GM19463 (cell line): ENCODE results near the gene GAST.
"Not testable (repeated sequence)": the region's sequence is repeated elsewhere in the genome, so short reads cannot be mapped to it uniquely, and the experiment has no call there.

ENCODE experiments used
- ATAC-seq: cut with Tn5 transposase; IDR thresholded peaks from one replicate; pipeline ENCODE4 v1.9.1; 2021; ENCODE audit warnings: mild to moderate bottlenecking, moderate library complexity; ENCODE audit not compliant: unreplicated experiment

Gene GAST, protein sequence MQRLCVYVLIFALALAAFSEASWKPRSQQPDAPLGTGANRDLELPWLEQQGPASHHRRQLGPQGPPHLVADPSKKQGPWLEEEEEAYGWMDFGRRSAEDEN

GRCh38 chr17:41711669-41712400 is at the start of gene GAST:
GAST (plus strand) TSS chr17:41712331; CDS start chr17:41715437, 3,106 bp downstream.
- ATAC-seq: no peak

DNA sequence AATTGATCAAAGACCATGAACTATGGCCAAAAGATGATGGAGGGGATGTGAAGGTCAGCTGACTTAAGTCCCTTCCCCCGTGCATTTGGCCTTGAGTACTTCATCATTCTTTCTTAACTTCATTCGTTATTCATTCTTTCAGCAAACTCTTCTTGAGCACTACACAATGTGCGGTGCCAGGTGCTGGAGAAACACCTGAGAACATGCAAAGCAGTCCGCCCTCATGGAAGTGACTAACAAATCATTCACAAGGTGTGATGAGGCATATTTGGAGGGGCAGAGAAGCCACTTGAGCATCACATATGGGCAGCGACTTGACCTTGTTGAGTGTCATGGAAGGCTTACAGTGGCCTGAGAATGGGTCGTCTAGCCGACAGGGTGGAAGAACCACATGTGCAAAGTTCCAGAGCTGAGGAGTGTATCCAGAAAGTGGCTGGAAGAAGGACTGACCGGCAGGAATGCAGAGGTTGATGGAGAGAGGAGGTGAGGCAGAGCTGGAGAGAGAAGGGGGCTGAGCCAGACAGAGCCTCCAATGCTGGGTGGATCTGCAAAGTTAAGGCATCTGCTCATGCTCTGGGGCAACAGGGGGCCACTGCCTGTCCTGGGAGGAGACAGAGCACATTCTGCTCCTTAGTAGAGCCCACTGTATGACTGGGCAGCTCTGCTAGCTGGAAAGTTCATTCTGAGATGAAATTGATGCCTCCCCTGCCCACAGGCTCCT is 48.5 kb upstream of the GAST start:
- ATAC-seq: no peak

- no peak for ATAC-seq
Observed at GRCh38 chr17:41664172-41664457, 48.0 kb upstream of the GAST start.

DNA sequence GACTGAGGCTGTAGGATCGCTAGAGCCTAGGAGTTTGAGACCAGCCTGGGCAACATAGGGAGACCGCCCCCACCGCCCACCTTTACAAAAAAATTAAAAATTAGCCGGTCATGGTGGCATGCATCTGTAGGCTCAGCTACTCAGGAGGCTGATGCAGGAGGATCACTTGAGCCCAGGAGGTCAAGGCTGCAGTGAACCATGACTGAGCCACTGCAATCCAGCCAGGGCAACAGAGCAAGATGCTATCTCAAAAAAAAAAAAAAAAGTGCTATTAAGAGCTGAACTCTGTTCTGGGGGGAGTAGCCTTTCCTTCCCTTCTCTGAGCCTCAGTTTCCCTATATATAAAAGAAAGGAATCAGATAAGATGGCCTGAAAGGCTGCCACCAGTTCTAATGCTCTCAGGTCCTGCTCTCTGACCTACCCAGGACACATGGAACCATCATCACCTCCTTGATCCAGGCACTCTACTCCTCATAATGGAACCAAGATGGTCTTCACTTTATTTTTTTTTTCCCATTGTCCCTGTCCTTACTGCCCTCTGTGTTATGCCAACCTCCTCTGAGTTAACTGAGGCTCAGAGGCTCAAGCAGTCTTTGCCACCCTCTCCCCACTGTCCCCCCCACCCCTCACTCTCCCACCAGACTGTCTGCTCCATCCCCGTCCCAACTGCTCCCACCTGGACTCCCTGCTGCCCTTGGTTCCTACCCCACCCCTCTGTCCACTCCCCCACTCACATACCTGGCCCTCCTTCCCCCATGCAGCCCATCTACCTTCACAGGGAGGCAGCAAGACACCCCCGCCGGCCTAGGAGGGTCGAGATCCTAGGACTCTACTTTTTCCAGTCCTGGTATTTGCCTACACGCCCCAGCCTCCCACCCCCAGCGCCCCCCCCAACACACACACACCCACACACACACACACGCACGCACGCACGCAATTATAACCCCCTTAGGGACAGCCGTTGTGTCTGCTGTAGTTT is 47.3 kb upstream of the GAST start:
- no peak for ATAC-seq

DNA sequence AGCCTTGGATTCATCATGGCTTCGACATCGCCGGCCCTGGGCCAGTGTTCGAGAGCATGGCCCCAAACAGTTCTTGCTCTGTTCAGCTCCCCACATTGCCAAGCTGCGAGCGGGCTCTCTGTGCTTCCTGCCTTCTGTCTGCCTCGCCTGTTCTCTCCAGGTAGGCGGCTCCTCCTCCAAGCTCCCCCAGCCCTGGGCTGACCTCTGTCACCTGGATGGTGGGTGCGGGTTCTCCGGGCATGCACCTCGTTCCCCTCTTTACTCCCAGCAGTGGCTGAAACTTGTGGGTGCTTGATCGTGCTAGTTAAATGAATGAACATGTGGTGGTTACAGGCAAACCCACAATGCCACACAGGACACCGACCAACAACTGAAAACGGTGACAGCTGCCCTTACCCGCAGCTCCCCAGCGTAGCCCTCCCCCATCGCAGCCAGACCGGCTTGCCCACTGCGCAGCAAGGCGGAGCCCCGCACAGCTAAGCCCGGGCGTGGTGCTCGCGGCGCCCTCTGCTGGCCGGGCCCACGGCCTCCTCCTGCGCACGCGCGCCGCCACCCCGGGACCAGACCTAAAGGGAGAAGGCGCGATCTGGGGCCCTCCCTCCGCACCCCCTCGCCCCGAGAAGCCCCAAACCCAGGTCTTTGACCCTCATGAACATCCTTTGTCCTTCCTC is 46.4 kb upstream of the GAST start:
- peak; percentile 69 for ATAC-seq

- ATAC-seq: peak; percentile 38
Observed at GRCh38 chr17:41666237-41666641, 45.9 kb upstream of the GAST start.

GRCh38 chr17:41666708-41667279 is 45.3 kb upstream of the GAST start:
- ATAC-seq: peak; percentile 35

- no peak for ATAC-seq
Observed at GRCh38 chr17:41667280-41668041, 44.7 kb upstream of the GAST start.

DNA sequence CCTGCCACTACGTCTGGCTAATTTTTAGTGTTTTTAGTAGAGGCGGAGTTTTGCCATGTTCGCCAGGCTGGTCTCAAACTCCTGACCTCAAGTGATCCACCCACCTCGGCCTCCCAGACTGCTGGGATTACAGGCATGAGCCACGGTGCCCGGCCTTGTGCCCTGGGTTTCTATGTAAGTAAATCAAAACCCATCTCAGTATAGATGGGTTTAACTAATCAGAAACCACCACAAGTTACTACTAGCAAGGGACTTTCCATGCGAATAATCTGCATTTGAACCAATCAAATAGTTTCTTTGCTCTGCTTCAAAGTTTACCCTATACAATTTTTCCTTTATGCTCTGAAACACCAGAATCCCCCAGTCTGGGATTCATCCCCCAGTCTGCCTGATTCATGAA is 40.0 kb upstream of the GAST start:
- ATAC-seq: no peak

DNA sequence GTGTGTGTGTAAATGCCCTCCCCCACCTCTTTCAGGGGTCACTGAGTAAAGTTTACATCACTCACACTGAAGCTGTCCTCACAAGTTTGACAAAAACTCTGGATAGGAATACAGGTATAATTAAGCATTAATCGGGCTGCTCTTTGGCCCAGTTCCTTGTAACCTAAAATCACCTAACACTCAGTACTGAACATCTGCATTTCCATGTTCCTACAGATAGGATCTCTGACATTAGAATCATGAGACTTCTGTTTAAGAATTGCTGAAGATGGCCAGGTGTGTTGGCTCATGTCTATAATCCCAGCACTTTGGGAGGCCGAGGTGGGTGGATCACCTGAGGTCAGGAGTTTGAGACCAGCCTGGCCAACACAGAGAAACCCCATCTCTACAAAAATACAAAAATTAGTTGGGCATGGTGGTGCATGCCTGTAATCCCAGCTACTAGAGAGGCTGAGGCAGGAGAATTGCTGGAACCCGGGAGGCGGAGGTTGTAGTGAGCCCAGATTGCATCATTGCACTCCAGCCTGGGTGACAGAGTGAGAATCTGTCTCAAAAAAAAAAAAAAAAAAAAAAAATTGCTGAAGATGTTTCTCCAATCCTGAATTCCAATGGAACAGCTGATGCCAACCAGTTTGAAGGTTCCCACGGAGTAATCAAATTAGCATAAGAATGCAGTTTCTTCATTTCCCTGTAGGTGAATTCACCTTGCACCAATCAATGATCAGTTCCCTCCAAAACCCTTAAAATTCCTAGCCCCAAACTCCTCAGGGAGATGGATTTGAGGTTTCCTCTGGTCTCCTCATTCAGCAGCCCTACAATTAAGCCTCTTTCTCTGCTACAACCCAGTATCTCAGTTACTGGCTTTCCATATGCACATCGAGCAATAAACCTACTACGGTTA is 36.7 kb upstream of the GAST start:
- not testable (repeated sequence) for ATAC-seq

DNA sequence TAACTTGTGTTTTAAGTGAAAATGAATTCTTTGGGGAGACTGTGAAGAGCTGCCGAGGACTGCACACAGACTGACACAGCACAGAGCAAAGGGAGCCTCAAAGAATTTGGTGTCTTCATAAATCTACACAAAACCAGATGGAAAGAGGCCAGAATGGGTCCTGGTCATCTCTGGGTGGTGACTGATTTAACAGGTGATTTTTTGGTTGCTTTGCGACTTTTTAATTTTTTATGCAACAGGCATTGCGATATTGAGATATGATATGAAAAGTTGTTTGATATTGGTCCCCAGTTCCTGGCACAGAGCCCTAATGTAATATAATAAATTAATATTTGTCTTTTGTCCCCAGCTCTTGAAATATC is 36.1 kb upstream of the GAST start:
- no peak for ATAC-seq

DNA sequence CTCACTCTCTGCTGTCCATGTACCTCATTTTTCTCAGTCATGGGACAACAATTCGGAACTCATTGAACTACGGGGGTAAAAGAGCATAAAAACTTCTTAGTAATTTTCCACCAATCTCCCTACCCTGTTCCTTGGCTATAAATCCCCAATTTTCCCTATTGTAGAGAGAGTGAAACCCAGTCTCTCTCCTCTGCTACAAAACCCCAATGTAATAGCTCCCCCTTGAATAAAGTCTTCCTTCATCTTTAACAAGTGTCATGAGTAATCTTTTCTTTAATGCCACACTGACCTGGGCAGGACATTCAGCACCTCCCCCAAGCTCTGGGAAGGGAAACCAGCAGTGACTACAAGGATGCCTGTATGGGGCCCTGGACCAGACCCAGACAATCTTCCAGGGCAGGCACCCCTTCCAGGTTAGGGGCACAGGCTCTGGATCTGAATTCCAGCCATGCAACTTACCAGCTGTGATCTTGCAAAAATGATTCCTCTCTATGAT is 33.7 kb upstream of the GAST start:
- no peak for ATAC-seq

DNA sequence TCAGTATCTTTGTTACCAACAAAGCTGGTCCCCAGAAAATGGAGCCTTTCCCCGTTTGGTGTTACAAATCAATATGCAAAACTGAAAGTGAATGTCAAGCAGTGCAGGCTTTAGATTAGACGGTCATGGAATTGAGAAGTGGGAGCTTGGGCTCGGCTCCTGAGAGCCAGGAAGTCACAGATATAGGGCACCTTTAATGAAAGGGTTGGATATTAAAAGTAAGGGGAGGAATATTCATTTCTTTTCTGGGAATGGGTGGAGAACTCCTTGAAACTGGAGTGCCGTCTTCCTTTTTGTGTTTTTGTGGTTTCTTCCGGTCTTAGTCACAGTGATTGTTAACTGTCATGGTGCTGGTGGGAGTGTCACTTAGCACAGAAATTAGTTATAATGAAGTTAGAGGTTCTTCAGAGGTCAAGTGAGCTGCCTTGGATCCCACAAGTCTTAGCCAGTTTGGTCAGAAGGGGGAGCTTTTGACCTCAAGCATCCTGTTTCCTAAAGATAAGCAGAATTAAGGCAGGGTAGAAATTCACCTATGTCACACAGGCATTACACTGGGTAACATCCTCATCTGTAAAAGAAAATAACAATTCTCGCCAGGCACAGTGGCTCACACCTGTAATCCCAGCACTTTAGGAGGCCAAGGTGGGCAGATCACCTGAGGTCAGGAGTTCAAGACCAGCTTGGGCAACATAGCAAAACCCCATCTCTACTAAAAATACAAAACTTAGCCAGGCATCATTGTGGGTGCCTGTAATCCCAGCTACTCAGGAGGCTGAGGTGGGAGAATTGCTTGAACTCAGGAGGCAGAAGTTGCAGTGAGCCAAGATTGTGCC is 33.0 kb upstream of the GAST start:
- peak; percentile 73 for ATAC-seq

- ATAC-seq: no peak
Observed at GRCh38 chr17:41679740-41680425, 32.2 kb upstream of the GAST start.

GRCh38 chr17:41680426-41681040 is 31.6 kb upstream of the GAST start:
- no peak for ATAC-seq

DNA sequence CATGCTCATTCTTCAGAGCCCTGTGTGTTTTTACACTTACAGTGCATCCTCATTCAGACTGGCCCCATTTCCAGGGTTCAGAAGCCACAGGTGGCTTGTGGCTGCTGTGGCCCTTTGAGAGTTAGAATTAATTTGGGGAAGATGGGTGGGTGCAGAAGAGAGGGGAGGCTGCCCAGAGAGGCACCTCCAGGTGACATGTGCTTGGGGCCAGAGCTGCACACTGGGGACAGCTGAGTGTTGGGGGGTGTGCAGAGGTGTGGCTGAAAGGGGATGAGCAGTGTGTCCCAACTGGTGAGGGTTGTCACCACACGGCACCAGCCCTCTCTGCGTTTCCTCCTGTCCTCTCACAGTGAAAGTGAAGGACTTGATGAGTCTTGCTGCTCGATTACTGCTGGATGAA is 30.4 kb upstream of the GAST start:
- no peak for ATAC-seq

DNA sequence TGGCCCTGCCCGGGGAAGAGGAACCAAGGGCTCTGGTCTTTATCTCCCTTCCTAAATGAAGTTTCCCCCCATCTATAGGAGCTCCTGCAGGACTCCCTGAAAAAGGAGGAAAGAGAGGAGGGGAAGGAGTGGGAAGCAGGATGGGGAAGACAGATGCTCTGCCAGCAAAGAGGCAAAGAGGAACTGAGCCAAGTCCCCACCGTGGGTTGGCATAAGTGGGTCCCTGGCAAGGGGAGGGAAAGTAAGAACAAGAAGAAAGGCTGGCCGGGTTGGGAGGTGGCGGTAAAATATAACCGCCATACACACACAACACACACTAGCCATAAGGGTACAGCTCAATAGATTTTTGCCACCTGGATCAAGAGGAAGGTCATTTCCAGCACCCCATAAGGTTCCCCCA is 29.5 kb upstream of the GAST start:
- ATAC-seq: no peak
